G401 (cell line): ENCODE measurements around the gene GLRX2. TPM values are rescaled to one million over a fixed set of nuclear protein-coding genes. Genes with fewer than 3 reads are reported as not detected.
"Not testable (repeated sequence)": the region's sequence is repeated elsewhere in the genome, so short reads cannot be mapped to it uniquely, and the experiment has no call there.

ENCODE experiments used
- DNase-seq: peaks from one replicate; pipeline ENCODE4 v3.0.0-alpha.2; 2015; ENCODE audit warnings: low spot score
- in situ Hi-C: cut with HindIII; loops from 2 replicates; pipeline ENCODE4 v1.10.0; 2016; ENCODE audit warnings: low sequenced_read_pairs, mixed read lengths
- total RNA-seq: library from RNA; depleted of rRNA; stranded (reverse); fragments of >200 nt; shearing (Covaris generic); gene quantifications from 2 replicates; pipeline ENCODE4 v1.2.3, GENCODE V29; 2014; rRNA removed

The GLRX2 gene
- 16.9 and 19.5 TPM in 2 replicates for total RNA-seq

- in situ Hi-C loops, result no loop called here
- peak; percentile 88 for DNase-seq
Measured at GRCh38 chr1:193104907-193105820, at the start of gene GLRX2. TSS of gene GLRX2 (minus strand) at chr1:193105414. CDS start at chr1:193105382, 32 bp downstream.

- DNase-seq, result no peak
- in situ Hi-C loops, result no loop called here
Measured at GRCh38 chr1:193144999-193145398, 39.8 kb upstream of the GLRX2 start.

DNA sequence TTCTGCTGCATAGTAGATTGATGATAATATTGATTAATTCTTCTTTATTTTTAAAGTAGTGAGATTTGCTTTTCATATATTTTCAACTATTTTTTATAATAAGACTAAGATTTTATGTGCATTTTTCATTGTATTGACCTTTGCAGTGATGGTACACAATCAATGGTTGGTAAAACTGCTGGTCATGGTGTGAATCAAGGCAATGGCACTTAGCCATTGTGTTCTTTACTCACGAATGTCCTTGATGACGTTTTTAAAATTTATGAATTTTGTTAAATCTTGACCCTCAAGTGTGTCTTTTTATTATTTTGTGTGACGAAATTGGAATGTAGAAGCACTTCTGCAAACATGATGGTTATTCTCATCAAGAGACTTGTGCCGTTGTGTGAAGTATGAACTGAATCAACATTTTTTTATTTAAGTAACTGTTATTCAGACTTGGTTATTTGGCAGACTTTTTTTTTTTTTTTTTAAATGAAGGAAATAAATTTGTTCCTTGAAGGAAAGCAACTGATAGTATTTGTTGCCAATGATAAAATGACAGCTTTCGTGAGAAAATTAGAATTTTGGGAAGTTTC lies 39.2 kb upstream of the GLRX2 start:
- in situ Hi-C loops, result no loop called here
- DNase-seq, result no peak

- DNase-seq, result peak; percentile 14
- in situ Hi-C loops, result no loop called here
Measured at GRCh38 chr1:193143285-193143684, 38.1 kb upstream of the GLRX2 start.

- in situ Hi-C loops, result no loop called here
- DNase-seq, result no peak
Measured at GRCh38 chr1:193142409-193142808, 37.2 kb upstream of the GLRX2 start.

DNA sequence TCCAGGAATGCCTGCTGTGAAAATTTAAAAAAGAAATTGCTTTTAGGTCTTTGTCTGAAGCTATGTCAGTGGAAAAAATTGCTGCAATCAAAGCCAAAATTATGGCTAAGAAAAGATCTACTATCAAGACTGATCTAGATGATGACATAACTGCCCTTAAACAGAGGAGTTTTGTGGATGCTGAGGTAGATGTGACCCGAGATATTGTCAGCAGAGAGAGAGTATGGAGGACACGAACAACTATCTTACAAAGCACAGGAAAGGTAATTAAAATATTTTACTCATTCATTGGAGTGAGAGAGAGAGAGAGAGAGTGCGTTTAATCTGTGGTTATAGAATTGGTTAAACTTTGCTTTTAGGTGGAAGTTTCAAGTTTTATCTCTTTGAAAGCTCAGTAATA lies 36.6 kb upstream of the GLRX2 start:
- in situ Hi-C loops, result no loop called here
- DNase-seq, result no peak

DNA sequence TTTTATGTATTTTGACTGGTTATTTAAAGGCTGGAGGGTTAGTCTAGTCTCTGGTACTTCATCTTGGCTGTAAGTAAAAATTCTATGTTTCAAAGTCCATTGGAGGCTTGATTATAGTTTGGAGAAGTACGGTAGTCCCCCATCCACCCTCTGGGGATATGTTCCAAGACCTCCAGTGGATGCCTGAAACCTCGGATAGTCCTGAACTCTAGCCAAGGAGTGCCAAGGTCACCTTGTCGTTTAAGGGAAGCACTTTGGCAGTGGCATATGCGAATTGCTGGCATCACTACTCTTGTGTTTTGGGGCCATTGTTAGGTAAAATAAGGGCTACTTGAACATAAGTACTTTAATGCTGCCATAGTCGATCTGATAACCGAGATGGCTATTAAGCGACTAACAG lies 35.0 kb upstream of the GLRX2 start:
- DNase-seq, result no peak
- in situ Hi-C loops, result no loop called here

GRCh38 chr1:193131266-193131860 lies 26.1 kb upstream of the GLRX2 start:
- in situ Hi-C loops, result no loop called here

DNA sequence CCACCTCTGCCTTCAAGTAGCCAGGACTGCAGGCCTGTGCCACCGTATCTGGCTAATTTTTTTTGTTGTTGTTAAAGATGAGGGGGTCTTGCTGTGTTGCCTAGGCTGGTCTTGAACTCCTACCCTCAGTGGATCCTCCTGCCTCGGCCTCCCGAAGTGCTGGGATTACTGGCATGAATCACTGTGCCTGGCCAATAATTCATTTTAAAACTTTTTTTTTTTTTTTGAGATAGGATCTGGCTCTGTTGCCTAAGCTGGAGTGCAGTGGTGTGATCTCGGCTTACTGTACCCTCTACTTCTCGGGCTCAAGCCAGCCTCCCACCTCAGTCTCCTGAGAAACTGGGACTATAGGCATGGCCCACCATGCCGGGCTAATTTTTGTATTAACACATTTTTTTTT lies 20.2 kb upstream of the GLRX2 start:
- in situ Hi-C loops, result no loop called here
- DNase-seq, result no peak

More at GRCh38 chr1:193131266-193131860, 26.1 kb upstream of the GLRX2 start:
- DNase-seq, result no peak

GRCh38 chr1:193123751-193124150 lies 18.5 kb upstream of the GLRX2 start:
- in situ Hi-C loops, result no loop called here
- no peak for DNase-seq

GRCh38 chr1:193121616-193122593 lies 16.7 kb upstream of the GLRX2 start, which contains the start of gene CDC73:
TSS of gene CDC73 (plus strand) at chr1:193122031. CDS start at chr1:193122201, 170 bp downstream.
- in situ Hi-C loops, result no loop called here
- DNase-seq, result peak; percentile 89

GRCh38 chr1:193120604-193121166 lies 15.5 kb upstream of the GLRX2 start:
- peak; percentile 24 for DNase-seq
- in situ Hi-C loops, result no loop called here

DNA sequence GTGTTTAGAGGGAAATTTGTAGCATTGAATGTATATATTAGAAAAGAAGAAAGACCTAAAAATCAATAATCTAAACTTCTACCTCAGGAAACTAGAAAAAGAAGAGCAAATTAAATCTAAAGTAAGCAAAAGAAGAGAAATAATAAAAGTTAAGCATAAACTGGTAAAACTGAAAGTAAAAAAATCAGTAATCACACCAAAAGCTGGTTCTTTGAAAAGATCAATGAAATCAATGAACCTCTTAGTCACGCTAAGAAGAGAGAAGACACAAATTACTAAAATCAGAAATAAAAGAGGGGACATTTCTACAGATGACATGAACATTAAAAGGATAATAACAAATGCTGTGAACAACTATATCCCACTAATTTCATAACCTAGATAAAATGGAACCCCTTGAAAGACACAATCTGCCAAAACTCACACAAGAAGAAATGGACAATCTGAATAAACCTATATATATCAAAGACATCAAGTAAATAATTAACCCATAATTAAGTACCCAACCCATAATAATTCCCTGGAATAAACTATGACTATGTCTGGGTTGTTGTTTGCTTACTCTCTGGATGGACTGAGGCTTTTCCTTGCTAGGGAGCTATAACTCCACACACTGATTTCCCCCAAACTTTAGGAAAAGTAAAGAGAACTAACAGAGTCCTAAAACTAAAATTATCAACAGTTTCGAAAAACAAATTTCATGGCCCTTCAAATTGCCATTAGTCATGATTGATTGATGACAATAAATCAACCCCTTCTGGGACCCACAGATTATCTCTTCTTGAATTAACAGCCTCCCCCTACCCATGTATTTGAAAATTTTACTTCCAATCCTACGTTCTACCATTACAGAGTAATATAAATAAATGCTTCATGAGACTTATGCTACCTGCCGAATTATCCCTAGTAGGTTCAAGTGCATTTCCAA lies 13.9 kb upstream of the GLRX2 start:
- DNase-seq, result no peak
- in situ Hi-C loops, result no loop called here

DNA sequence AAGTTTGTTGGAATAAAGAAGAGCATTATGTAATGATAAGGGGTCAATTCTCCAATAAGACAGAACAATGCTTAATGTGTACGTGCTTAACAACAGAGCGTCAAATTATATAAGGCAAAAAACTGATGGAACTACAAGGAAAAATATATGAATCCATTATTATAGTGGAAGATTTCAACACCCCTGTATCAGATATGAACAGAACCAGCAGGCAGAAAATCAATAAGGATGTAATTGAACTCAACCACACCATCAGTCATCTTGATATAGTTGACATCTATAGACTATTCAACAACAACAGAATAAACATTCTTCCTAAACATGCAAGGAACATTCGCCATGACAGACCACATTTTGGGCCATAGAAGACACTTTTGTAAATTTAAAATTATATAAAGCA lies 13.0 kb upstream of the GLRX2 start:
- no peak for DNase-seq
- in situ Hi-C loops, result no loop called here

- DNase-seq, in situ Hi-C loops: not testable (repeated sequence)
Measured at GRCh38 chr1:193117167-193117566, 12.0 kb upstream of the GLRX2 start.

GRCh38 chr1:193115629-193116227 lies 10.5 kb upstream of the GLRX2 start:
- in situ Hi-C loops, result no loop called here
- no peak for DNase-seq

DNA sequence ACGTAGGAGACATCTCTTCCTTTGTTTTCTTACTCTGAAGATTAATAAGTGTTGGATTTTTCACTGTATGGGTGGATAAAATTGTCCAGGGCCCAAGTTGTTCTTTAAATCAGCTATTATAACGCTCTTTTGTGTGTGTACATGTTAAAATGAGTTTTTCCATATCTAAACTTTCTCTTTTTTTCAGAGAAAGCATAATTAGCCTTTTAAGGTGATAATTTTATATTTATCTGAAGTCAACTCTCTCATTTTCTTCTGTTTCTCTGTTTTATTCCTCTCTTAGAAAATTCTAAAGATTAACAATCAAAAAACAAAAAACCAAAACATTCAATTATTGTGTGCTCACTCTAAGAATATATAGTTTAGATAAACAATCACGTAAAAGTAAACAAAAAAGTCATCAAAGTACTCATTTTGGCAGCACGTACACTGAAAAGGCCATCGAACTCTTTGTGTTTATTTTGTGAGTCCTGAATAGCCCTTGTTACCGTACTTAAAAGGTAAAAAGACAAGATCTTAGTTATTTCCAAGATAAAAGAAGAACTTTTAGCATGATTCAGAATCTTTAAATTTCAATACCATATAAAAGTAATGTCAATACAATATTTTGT lies 9.4 kb upstream of the GLRX2 start:
- in situ Hi-C loops, result no loop called here
- DNase-seq, result no peak
